22Rv1 (cell line): ENCODE measurements around the gene BDP1.

ENCODE experiments used
- H3K27ac ChIP-seq: fragments of 450-650 bp; 2 replicates; pipeline ENCODE4 v1.5.1; 2017
- CTCF ChIP-seq: fragments of 450-650 bp; IDR thresholded peaks from 2 replicates; pipeline ENCODE4 v1.5.1; 2017; ENCODE audit warnings: mild to moderate bottlenecking
- ZFX ChIP-seq: fragments of 450-650 bp; IDR thresholded peaks from 2 replicates; pipeline ENCODE4 v1.6.1; 2017; ENCODE audit warnings: antibody characterized with exemption, borderline replicate concordance

The BDP1 gene

DNA sequence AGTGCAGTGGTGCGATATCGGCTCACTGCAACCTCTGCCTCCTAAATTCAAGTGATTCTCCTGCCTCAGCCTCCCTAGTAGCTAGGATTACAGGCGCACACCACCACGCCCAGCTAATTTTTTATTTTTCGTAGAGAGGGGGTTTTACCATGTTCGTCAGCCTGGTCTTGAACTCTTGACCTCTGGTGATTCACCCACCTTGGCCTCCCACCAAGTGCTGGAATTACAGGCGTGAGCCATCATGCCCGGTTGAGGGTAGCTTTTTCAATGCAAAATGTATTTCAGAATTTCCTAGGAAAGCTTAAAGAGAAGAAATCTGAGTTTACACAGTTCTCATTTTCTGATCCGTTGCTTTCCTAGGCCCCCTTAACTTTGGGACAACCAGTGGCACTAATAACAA is 15.7 kb downstream of the BDP1 start:
- H3K27ac ChIP-seq: no peak overlapping the region; the same call in 1 of the 2 replicates
- TF ChIP-seq CTCF (no peak), ZFX (no peak)

DNA sequence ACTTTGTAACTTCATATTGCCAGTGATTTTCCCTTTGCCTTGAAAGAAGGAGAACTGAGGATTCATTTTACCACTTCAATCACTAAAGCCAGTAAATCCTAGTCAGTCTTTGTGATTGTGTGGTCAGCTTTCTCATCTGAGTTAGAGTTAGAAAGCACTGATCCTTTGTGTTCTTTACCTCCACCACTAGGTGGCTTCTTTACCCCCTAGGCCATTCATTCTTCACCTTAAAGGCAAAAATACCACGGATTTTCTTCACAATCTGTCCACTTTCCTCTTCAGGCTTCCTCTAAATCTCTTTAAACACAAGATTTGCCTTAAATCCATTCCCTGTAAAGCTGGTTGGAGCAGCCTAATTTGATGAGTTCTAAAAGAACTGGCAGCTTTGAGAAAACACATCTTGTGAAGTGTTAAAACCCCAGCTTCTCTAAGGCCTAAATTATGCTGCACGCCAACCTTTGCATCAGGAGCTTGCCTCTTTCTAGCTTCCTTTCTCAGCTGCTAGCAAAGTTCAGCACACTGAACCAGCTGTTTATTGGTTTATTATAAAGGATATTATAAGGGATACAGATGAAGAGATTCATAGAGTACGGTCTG is 20.4 kb downstream of the BDP1 start:
- peak overlapping the region; percentile 48 for H3K27ac ChIP-seq
- no peak for TF ChIP-seq ZFX
- TF ChIP-seq CTCF: peak; percentile 79

DNA sequence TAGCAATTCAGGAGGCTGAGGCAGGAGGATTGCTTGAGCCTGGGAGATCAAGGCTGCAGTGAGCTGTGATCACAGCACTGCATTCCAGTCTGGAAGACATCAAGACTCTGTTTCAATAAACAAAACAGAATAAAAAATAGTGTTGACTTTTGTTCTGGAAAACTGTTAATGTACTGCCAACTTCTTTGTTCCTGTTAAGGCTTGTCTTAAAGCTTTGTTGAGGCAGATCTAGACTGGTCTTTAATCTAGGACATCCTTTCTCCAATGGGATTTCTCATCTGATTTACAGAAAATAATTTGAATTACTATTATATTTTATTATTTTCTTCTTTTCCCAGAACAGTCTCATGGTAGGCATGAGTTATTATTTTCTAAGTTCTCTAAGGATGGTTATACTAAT is 26.0 kb downstream of the BDP1 start:
- H3K27ac ChIP-seq: peak overlapping the region; percentile 62
- TF ChIP-seq CTCF (no peak), ZFX (no peak)

DNA sequence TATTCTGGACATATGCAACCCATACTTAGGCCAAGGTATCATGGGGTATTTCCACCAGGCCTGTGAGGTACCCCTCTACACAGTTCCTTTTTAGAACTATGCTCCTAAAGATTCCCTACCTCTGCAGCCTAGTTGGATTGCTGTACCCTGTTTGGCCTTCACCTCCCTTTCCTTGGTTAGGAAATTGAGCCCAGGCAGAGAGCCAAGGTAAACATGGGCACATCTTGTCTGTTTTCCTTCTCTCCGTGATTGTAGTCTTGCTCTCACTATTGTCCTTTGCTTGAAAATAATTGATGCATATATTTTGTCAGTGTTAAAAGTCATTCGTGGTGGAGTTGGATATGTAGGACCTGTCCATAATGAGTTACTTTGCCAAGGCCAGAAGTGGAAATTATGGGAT is 26.7 kb downstream of the BDP1 start:
- H3K27ac ChIP-seq: peak overlapping the region; percentile 62
- TF ChIP-seq ZFX: no peak
- TF ChIP-seq CTCF: no peak

GRCh38 chr5:71483355-71483754 is 27.9 kb downstream of the BDP1 start:
- H3K27ac ChIP-seq: peak overlapping the region; percentile 62
- no peak for TF ChIP-seq CTCF
- TF ChIP-seq ZFX: no peak

DNA sequence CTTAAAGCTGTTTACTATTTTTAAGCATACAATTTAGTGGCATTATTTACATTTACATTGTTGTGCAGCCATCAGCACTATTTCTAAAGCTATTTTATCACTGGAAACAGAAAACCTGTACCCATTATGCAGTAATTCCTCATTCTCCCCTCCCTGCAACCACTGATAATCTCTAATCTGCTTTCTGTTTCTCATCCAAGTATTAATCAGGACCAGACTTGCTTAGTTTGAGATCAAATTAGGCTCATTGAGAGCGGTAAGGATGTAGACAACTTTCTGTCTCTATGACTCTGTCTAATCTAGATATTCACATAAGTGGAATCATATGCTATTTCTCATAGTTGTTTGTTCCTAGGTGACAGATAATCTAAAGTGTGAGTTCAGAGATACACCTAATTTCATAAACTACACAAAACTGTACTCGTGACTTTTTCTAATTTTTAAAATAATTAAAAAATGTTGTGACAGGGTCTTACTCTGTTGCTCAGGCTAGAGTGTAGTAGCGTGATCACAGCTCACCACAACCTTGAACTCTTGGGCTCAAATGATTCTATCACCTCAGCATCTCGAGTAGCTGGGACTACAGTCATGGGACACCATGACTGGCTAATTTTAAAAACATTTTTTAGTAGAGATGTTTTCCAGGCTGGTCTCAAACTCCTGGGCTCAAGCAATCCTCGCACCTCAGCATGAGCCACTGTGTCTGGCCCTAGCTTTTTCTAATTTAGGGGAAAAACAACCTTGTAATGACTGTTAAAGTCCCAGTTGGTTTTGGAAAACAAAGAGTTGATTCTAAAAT is 37.6 kb downstream of the BDP1 start:
- no peak for TF ChIP-seq CTCF
- no peak for TF ChIP-seq ZFX
- H3K27ac ChIP-seq: peak overlapping the region; percentile 17; the same call in 1 of the 2 replicates

DNA sequence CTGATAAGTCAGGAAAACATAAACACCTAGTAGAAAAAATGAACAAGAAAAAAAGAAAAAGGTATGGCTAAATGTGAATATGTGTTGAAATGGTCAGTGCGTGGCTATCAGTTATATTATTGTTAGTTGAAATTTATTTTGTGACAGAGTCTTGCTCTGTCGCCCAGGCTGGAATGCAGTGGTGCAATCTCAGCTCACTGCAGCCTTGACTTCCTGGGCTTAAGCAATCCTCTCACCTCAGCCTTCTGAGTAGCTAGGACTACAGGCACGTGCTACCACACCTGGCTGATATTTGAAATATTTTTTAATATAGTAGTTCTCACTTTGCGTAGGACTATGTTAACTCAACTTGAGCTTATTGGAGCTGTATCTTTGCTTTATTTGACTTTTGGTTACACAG is 38.8 kb downstream of the BDP1 start:
- H3K27ac ChIP-seq: peak overlapping the region; percentile 17; the same call in 1 of the 2 replicates

- H3K27ac ChIP-seq: peak overlapping the region; percentile 10; the same call in 1 of the 2 replicates
Observed at GRCh38 chr5:71498756-71499155, 43.3 kb downstream of the BDP1 start.
